ENCODE results near the gene ING5. TPM values are rescaled to one million over a fixed set of nuclear protein-coding genes. Genes with fewer than 3 reads are reported as not detected.
"Not testable (repeated sequence)": the region's sequence is repeated elsewhere in the genome, so short reads cannot be mapped to it uniquely, and the experiment has no call there.

Gene ING5
- total RNA-seq, 1 experiment from 2014 or later = 45.2 TPM

- peaks cover 47% of the 10 kb centered on the region for H3K36me3 ChIP-seq
- no peak overlapping the region for H3K4me3 ChIP-seq
- no peak for DNase-seq
These were observed 40.6 kb downstream of the ING5 start for GRCh38 chr2:241742320-241742939.

GRCh38 chr2:241743008-241743407 lies 41.2 kb downstream of the ING5 start:
- peaks cover 44% of the 10 kb centered on the region for H3K36me3 ChIP-seq
- H3K27me3 ChIP-seq, DNase-seq, H3K9me3 ChIP-seq, H3K4me3 ChIP-seq: not testable (repeated sequence)

More at GRCh38 chr2:241742320-241742939, 40.6 kb downstream of the ING5 start:
- Histone ChIP-seq H3K27me3 (no peaks in the 10 kb centered on the region), H3K9me3 (no peaks in the 10 kb centered on the region)

- H3K9me3 ChIP-seq = no peaks in the 10 kb centered on the region
- no peak for DNase-seq
- H3K4me3 ChIP-seq = no peak overlapping the region
- peaks cover 40% of the 10 kb centered on the region for H3K36me3 ChIP-seq
- no peaks in the 10 kb centered on the region for H3K27me3 ChIP-seq
These were observed 41.8 kb downstream of the ING5 start for GRCh38 chr2:241743620-241744019.

- H3K9me3 ChIP-seq = no peaks in the 10 kb centered on the region
- DNase-seq = no peak
- H3K4me3 ChIP-seq = no peak overlapping the region
- H3K27me3 ChIP-seq = no peaks in the 10 kb centered on the region
- peaks cover 40% of the 10 kb centered on the region for H3K36me3 ChIP-seq
These were observed 42.4 kb downstream of the ING5 start for GRCh38 chr2:241744028-241744754.

GRCh38 chr2:241745276-241745675 lies 43.4 kb downstream of the ING5 start:
- H3K36me3 ChIP-seq = peaks cover 31% of the 10 kb centered on the region
- no peak for DNase-seq

GRCh38 chr2:241746084-241746483 lies 44.2 kb downstream of the ING5 start:
- Histone ChIP-seq H3K36me3 (peaks cover 38% of the 10 kb centered on the region), H3K9me3 (no peaks in the 10 kb centered on the region)

More at GRCh38 chr2:241745276-241745675, 43.4 kb downstream of the ING5 start:
- H3K27me3 ChIP-seq = no peaks in the 10 kb centered on the region
- H3K9me3 ChIP-seq = no peaks in the 10 kb centered on the region
- H3K4me3 ChIP-seq = no peak overlapping the region

GRCh38 chr2:241748468-241749256 lies 46.8 kb downstream of the ING5 start:
- Histone ChIP-seq H3K4me3 (no peak overlapping the region), H3K27me3 (no peaks in the 10 kb centered on the region), H3K9me3 (no peaks in the 10 kb centered on the region), H3K36me3 (peaks cover 38% of the 10 kb centered on the region)
- DNase-seq = no peak

More at GRCh38 chr2:241746084-241746483, 44.2 kb downstream of the ING5 start:
- no peak for DNase-seq
- no peak overlapping the region for H3K4me3 ChIP-seq
- H3K27me3 ChIP-seq = no peaks in the 10 kb centered on the region

GRCh38 chr2:241750076-241750840 lies 48.4 kb downstream of the ING5 start:
- no peaks in the 10 kb centered on the region for H3K27me3 ChIP-seq
- peaks cover 22% of the 10 kb centered on the region for H3K36me3 ChIP-seq
- DNase-seq = no peak
- no peak overlapping the region for H3K4me3 ChIP-seq
- no peaks in the 10 kb centered on the region for H3K9me3 ChIP-seq

- Histone ChIP-seq H3K36me3 (peaks cover 14% of the 10 kb centered on the region), H3K9me3 (no peaks in the 10 kb centered on the region), H3K4me3 (no peak overlapping the region), H3K27me3 (no peaks in the 10 kb centered on the region)
- no peak for DNase-seq
These were observed 49.3 kb downstream of the ING5 start for GRCh38 chr2:241751152-241751551.

- H3K9me3 ChIP-seq = no peaks in the 10 kb centered on the region
- H3K36me3 ChIP-seq = peaks cover 15% of the 10 kb centered on the region
- no peaks in the 10 kb centered on the region for H3K27me3 ChIP-seq
- DNase-seq = no peak
- H3K4me3 ChIP-seq = no peak overlapping the region
These were observed 49.9 kb downstream of the ING5 start for GRCh38 chr2:241751776-241752175.

GRCh38 chr2:241752253-241752652 lies 50.4 kb downstream of the ING5 start:
- Histone ChIP-seq H3K27me3 (no peaks in the 10 kb centered on the region), H3K4me3 (no peak overlapping the region), H3K9me3 (no peaks in the 10 kb centered on the region), H3K36me3 (peaks cover 17% of the 10 kb centered on the region)
- DNase-seq = no peak

- Histone ChIP-seq H3K36me3 (peaks cover 17% of the 10 kb centered on the region), H3K27me3 (no peaks in the 10 kb centered on the region), H3K9me3 (no peaks in the 10 kb centered on the region), H3K4me3 (no peak overlapping the region)
- no peak for DNase-seq
These were observed 50.9 kb downstream of the ING5 start for GRCh38 chr2:241752689-241753276.

GRCh38 chr2:241753493-241753892 lies 51.7 kb downstream of the ING5 start:
- no peak overlapping the region for H3K4me3 ChIP-seq
- H3K27me3 ChIP-seq = no peaks in the 10 kb centered on the region
- H3K9me3 ChIP-seq = no peaks in the 10 kb centered on the region
- H3K36me3 ChIP-seq = peaks cover 17% of the 10 kb centered on the region
- DNase-seq = no peak

- no peaks in the 10 kb centered on the region for H3K27me3 ChIP-seq
- no peak overlapping the region for H3K4me3 ChIP-seq
- no peaks in the 10 kb centered on the region for H3K9me3 ChIP-seq
- no peak for DNase-seq
- peaks cover 18% of the 10 kb centered on the region for H3K36me3 ChIP-seq
These were observed 52.2 kb downstream of the ING5 start for GRCh38 chr2:241754042-241754441.

GRCh38 chr2:241755166-241755565 lies 53.3 kb downstream of the ING5 start:
- DNase-seq = no peak
- no peak overlapping the region for H3K4me3 ChIP-seq
- no peaks in the 10 kb centered on the region for H3K9me3 ChIP-seq
- no peaks in the 10 kb centered on the region for H3K27me3 ChIP-seq
- peaks cover 26% of the 10 kb centered on the region for H3K36me3 ChIP-seq

- Histone ChIP-seq H3K27me3 (no peaks in the 10 kb centered on the region), H3K4me3 (no peak overlapping the region), H3K9me3 (no peaks in the 10 kb centered on the region), H3K36me3 (peaks cover 25% of the 10 kb centered on the region)
- DNase-seq = no peak
These were observed 53.9 kb downstream of the ING5 start for GRCh38 chr2:241755777-241756176.

All from MG63 (cell line).